NCI-H2227 (cell line): Measurements from ENCODE around the gene SLC35G6.
"Not testable (repeated sequence)": the region's sequence is repeated elsewhere in the genome, so short reads cannot be mapped to it uniquely, and the experiment has no call there.

Experiments
- DNase-seq: peaks from one replicate; lab custom pipeline; 2025; ENCODE audit not compliant: unreplicated experiment; lab: John Stamatoyannopoulos, UW

Gene SLC35G6

GRCh38 chr17:7478276-7479212, 2.7 kb upstream of the SLC35G6 start:
- peak; percentile 53 for DNase-seq

GRCh38 chr17:7479213-7480088, 1.8 kb upstream of the SLC35G6 start, which contains the start of gene ZBTB4:
ZBTB4 (minus strand) TSS chr17:7479631; CDS start chr17:7466801, 12,830 bp downstream.
- peak; percentile 65 for DNase-seq

- no peak for DNase-seq
These were observed 1.2 kb upstream of the SLC35G6 start for GRCh38 chr17:7480089-7480384.

- DNase-seq = not testable (repeated sequence)
These were observed 846 bp downstream of the SLC35G6 start for GRCh38 chr17:7481842-7482741.

GRCh38 chr17:7482742-7483088, 1.5 kb downstream of the SLC35G6 start:
- not testable (repeated sequence) for DNase-seq

GRCh38 chr17:7483255-7484066, 2.2 kb downstream of the SLC35G6 start:
- DNase-seq = peak; percentile 93

GRCh38 chr17:7484067-7484918, 3.0 kb downstream of the SLC35G6 start, which contains the start of gene POLR2A:
POLR2A (plus strand) TSS chr17:7484366.
- DNase-seq = peak; percentile 95

GRCh38 chr17:7484919-7485377, 3.7 kb downstream of the SLC35G6 start:
- no peak for DNase-seq

GRCh38 chr17:7486181-7486580, 4.9 kb downstream of the SLC35G6 start:
- DNase-seq = no peak

- DNase-seq = no peak
These were observed 8.9 kb downstream of the SLC35G6 start for GRCh38 chr17:7490144-7490543.

- no peak for DNase-seq
These were observed 10.3 kb downstream of the SLC35G6 start for GRCh38 chr17:7491583-7491982.

- no peak for DNase-seq
These were observed 12.7 kb downstream of the SLC35G6 start for GRCh38 chr17:7493941-7494340.

- DNase-seq = no peak
These were observed 14.7 kb downstream of the SLC35G6 start for GRCh38 chr17:7495906-7496434.

- no peak for DNase-seq
These were observed 15.4 kb downstream of the SLC35G6 start for GRCh38 chr17:7496470-7497183.

GRCh38 chr17:7497228-7497627, 16.0 kb downstream of the SLC35G6 start:
- DNase-seq = no peak

- DNase-seq = no peak
These were observed 16.4 kb downstream of the SLC35G6 start for GRCh38 chr17:7497636-7498035.

GRCh38 chr17:7499161-7499560, 17.9 kb downstream of the SLC35G6 start:
- no peak for DNase-seq

GRCh38 chr17:7501729-7502128, 20.5 kb downstream of the SLC35G6 start:
- DNase-seq = no peak
